GM19328 (cell line): ENCODE measurements around the gene NME1.
"Not testable (repeated sequence)": the region's sequence is repeated elsewhere in the genome, so short reads cannot be mapped to it uniquely, and the experiment has no call there.

Experiments used
- ATAC-seq: cut with Tn5 transposase; IDR thresholded peaks from one replicate; pipeline ENCODE4 v1.9.1; 2021; ENCODE audit warnings: mild to moderate bottlenecking, moderate library complexity; ENCODE audit not compliant: unreplicated experiment

NME1 gene

GRCh38 chr17:51144266-51145022 is 8.9 kb upstream of the NME1 start:
- no peak for ATAC-seq

GRCh38 chr17:51147650-51148049 is 5.7 kb upstream of the NME1 start:
- no peak for ATAC-seq

GRCh38 chr17:51149163-51149562 is 4.2 kb upstream of the NME1 start:
- no peak for ATAC-seq

- ATAC-seq, result no peak
Observed at GRCh38 chr17:51150932-51151331, 2.4 kb upstream of the NME1 start.

- ATAC-seq, result no peak
Observed at GRCh38 chr17:51152766-51153209, 571 bp upstream of the NME1 start.

GRCh38 chr17:51154176-51154575 is 817 bp downstream of the NME1 start:
- no peak for ATAC-seq

- no peak for ATAC-seq
Observed at GRCh38 chr17:51155416-51155815, 2.1 kb downstream of the NME1 start.

DNA sequence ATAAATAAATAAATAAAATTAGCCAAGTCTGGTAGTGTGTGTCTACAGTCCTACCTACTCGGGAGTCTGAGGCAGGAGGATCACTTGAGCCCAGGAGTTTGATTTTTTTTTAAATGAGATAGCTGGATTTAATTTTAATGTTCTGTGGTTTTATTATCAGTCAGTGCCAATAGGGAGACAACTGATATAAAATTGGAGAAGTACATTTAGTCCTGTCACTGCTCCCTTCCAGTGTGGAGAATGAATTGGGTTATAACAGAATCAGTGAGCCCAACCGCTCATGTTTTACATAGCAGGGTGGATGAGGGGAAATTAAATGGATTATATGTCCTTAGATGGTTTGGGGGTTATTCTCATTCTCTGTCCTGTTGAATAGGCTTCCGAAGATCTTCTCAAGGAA is 6.2 kb downstream of the NME1 start:
- no peak for ATAC-seq

GRCh38 chr17:51161541-51161940 is 8.2 kb downstream of the NME1 start:
- ATAC-seq, result no peak

DNA sequence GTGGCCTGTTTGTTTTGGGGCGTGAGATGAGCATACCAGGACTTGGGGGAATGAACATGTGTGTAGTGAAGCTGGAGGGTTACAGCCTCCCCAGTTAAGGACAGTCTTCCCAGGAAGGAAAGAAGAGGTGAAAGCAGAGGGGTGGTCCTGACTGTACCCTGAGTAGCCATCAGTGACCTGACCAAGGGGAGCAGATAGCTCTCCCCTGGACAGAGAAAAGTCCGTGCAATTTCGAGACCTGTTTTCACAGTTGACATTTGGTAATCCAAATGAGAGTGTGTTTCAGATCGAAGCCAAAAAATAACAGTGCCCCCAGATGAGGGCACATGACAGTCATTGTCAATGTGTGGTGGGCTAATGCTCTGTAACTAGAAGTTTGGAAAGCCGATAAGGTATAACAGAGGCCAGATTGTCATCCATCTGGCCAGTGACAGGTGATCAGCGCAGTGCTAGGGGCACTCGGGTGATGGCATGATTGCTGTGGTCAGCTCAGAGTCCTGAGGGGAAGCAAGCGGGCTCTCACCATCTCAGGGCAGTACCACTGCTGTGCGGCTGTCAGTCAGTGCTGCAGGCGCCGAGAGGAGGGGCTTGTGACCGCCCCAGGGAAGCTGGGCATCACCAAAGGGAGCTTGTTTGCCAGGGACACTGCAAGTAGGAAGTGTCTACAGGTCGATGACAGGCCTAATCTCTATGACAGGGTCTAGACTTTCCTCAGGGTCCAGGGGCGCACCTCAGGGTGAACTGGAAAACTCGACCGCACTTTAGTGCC is 11.7 kb downstream of the NME1 start:
- no peak for ATAC-seq

- ATAC-seq, result no peak
Observed at GRCh38 chr17:51165680-51166197, 12.4 kb downstream of the NME1 start.

GRCh38 chr17:51166198-51166986 is 13.0 kb downstream of the NME1 start, which contains the start of gene NME2:
Gene NME2, plus strand, starts transcription at chr17:51166411. Its CDS starts 420 bp downstream, at chr17:51166831.
- peak; percentile 81 for ATAC-seq

- peak; percentile 41 for ATAC-seq
Observed at GRCh38 chr17:51166987-51167931, 13.9 kb downstream of the NME1 start.

GRCh38 chr17:51169340-51169739 is 16.0 kb downstream of the NME1 start:
- ATAC-seq, result no peak

- ATAC-seq, result no peak
Observed at GRCh38 chr17:51170736-51171135, 17.4 kb downstream of the NME1 start.

DNA sequence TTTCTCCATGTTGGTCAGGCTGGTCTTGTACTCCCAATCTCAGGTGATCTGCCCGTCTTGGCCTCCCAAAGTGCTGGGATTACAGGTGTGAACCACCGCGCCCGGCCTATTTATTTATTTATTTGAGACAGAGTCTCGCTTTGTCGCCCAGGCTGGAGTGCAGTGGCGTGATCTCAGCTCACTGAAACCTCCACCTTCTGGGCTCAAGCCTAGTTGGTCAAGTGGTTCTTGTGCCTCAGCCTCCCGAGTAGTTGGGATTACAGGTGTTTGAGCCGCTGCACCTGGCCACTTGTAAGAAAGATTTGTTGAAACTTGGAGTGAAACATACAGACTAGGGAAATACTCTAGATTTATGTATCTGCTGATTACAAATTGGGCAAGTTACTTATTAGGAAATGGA is 18.7 kb downstream of the NME1 start:
- ATAC-seq, result not testable (repeated sequence)

- ATAC-seq, result no peak
Observed at GRCh38 chr17:51180486-51180885, 27.1 kb downstream of the NME1 start.

DNA sequence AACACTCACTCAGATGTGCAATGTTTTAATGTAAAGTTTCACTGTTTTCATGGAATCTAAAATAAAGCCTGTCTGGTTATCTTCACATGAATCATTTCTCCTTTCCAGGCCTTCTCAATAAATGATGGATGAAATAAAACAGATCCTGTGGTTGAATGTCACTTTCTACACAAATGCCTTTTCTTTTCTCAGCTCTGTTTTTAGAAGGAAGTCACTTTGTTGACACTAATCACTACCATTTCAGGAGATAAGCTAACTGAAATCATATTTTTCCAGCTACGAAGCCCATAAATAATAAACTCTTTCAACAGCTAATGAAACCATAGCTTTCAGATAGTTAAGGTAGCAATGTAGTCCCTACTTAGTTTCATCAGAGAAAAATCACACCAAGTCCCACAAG is 30.8 kb downstream of the NME1 start:
- no peak for ATAC-seq

DNA sequence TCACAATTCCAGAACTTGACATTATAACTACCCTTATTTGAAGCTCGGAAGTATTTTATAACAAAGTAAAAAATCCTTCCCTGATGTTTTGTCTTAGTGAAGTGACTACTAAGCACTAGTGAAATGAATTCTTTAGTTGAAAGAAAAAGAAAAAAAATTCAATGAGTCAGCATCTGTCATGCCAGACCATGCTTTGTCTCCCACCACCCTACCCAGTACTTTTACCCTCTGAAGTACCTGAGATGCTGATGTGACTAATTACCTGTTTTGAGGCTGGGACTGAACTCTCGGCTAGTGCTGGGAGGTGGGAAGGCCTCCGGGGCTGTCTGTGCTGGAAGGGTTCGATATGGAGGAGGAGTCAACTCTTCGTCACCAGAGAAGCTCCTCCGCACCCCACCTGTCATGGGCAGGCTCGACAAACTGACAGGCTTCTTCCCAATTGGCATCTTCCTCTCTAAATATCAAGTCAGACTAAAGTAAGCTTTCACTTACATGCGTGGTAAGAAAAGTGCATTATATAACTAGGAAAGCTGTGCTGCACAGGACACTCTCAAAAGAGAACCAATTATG is 32.5 kb downstream of the NME1 start:
- no peak for ATAC-seq
